B cell (primary cell): ENCODE results near the gene NECTIN1. TPM values are rescaled to one million over a fixed set of nuclear protein-coding genes. Genes with fewer than 3 reads are reported as not detected.

Experiments used
- ATAC-seq: fragments of 200-7000 bp; cut with Tn5 transposase; one replicate; pipeline ENCODE4 v1.10.0; 2021; ENCODE audit warnings: low read depth, mild to moderate bottlenecking, moderate number of reproducible peaks, moderate library complexity
- CTCF ChIA-PET: fragments of 350-600 bp; sonication (Branson Sonifier 250); formaldehyde crosslinking; loops from one replicate; lab custom pipeline; 2021; ENCODE audit warnings: antibody characterized with exemption, inconsistent platforms; lab: Charles Lee
- POLR2A ChIA-PET: fragments of 350-600 bp; sonication (Branson Sonifier 250); formaldehyde crosslinking; loops from one replicate; lab custom pipeline; 2021; ENCODE audit warnings: antibody characterized with exemption; lab: Charles Lee
- DNase-seq: peaks from one replicate; pipeline ENCODE4 v3.0.0; 2013
- H2AFZ ChIP-seq: 2 replicates; pipeline ENCODE4 v1.6.1; 2012; ENCODE audit warnings: mild to moderate bottlenecking, low read depth, low read length; ENCODE audit not compliant: insufficient read depth, poor library complexity, severe bottlenecking
- H3K27ac ChIP-seq, 2 donors: 1 replicate in 1 of 2; 2 replicates in 1 of 2; pipeline ENCODE4 v1.5.1; 2012 to 2013; ENCODE audit warnings: low read length in 2 of 2, mild to moderate bottlenecking in 2 of 2, moderate library complexity in 1 of 2
- H3K27me3 ChIP-seq, 4 experiments: fragments of 200-600 bp in 1 of 4; sonication (generic) in 1 of 4; replicated peaks in 1 of 4; 1 replicate in 2 of 4; 2 replicates in 2 of 4; pipeline versions ENCODE4 v1.6.1 to v1.7.0; 2013 to 2016; ENCODE audit warnings: low read length in 3 of 4, mild to moderate bottlenecking in 2 of 4, mixed read lengths in 1 of 4, moderate library complexity in 1 of 4; ENCODE audit not compliant: insufficient read depth in 4 of 4, control insufficient read depth in 3 of 4; ENCODE audit errors: control extremely low read depth in 1 of 4
- H3K36me3 ChIP-seq, 2 experiments: replicated peaks in 1 of 2; 1 replicate in 1 of 2; 2 replicates in 1 of 2; pipeline versions ENCODE4 v1.6.1 to v1.7.1; 2013; ENCODE audit warnings: low read length in 1 of 2; ENCODE audit not compliant: insufficient read depth in 2 of 2, control insufficient read depth in 1 of 2; ENCODE audit errors: control extremely low read depth in 1 of 2, extremely low read depth in 1 of 2
- H3K4me1 ChIP-seq, 2 donors: fragments of 200-600 bp in 1 of 2; sonication (generic) in 1 of 2; 1 replicate in 1 of 2; 2 replicates in 1 of 2; pipeline versions ENCODE4 v1.5.1 to v1.6.1; 2013 to 2017; ENCODE audit warnings: low read length in 2 of 2; ENCODE audit not compliant: control insufficient read depth in 2 of 2, insufficient read depth in 2 of 2
- H3K4me2 ChIP-seq: replicated peaks from 2 replicates; pipeline ENCODE3; 2012; ENCODE audit warnings: mild to moderate bottlenecking, low read depth, low read length; ENCODE audit not compliant: poor library complexity, severe bottlenecking
- H3K4me3 ChIP-seq, 5 experiments: fragments of 200-600 bp in 1 of 5; sonication (generic) in 1 of 5; 1 replicate in 3 of 5; 2 replicates in 2 of 5; pipeline versions ENCODE4 v1.5.1 to v1.7.0; 2011 to 2016; ENCODE audit warnings: low read length in 4 of 5, mild to moderate bottlenecking in 4 of 5, low read depth in 2 of 5, control low read depth in 1 of 5, moderate library complexity in 1 of 5; ENCODE audit not compliant: insufficient read depth in 1 of 5; ENCODE audit errors: control extremely low read depth in 1 of 5, extremely low read depth in 1 of 5
- H3K79me2 ChIP-seq: fragments of 200-600 bp; sonication (generic); one replicate; pipeline ENCODE4 v1.6.0; 2016; ENCODE audit warnings: low read length; ENCODE audit not compliant: control insufficient read depth, insufficient read depth
- H3K9ac ChIP-seq: fragments of 200-600 bp; sonication (generic); 2 replicates; pipeline ENCODE4 v1.6.1; 2017; ENCODE audit warnings: mild to moderate bottlenecking, low read length, moderate library complexity
- H3K9me3 ChIP-seq, 3 donors: one replicate each; pipeline versions ENCODE4 v1.6.1 to v1.7.1; 2013; ENCODE audit warnings: low read length in 2 of 3; ENCODE audit not compliant: control insufficient read depth in 2 of 3, insufficient read depth in 1 of 3; ENCODE audit errors: control extremely low read depth in 1 of 3
- H4K20me1 ChIP-seq: 2 replicates; pipeline ENCODE4 v1.6.0; 2012; ENCODE audit warnings: mild to moderate bottlenecking, low read length; ENCODE audit not compliant: insufficient read depth, control insufficient read depth, poor library complexity, severe bottlenecking
- H3K27ac Mint-ChIP-seq: one replicate; pipeline ENCODE4 v1.8.0; 2021; ENCODE audit warnings: mixed read lengths
- H3K27me3 Mint-ChIP-seq: one replicate; pipeline ENCODE4 v1.8.0; 2021; ENCODE audit warnings: mixed read lengths
- H3K4me1 Mint-ChIP-seq: one replicate; pipeline ENCODE4 v1.8.0; 2021; ENCODE audit warnings: mixed read lengths
- H3K4me3 Mint-ChIP-seq: one replicate; pipeline ENCODE4 v1.8.0; 2021; ENCODE audit warnings: mixed read lengths
- H3K9me3 Mint-ChIP-seq: one replicate; pipeline ENCODE4 v1.8.0; 2022; ENCODE audit warnings: mixed read lengths; ENCODE audit not compliant: insufficient read depth
- EZH2 ChIP-seq: IDR thresholded peaks from 2 replicates; pipeline ENCODE4 v1.6.1; 2012; ENCODE audit warnings: borderline replicate concordance, low read depth, mild to moderate bottlenecking, moderate library complexity, low read length; ENCODE audit not compliant: insufficient read depth, poor library complexity, severe bottlenecking
- WGBS: methylation state at CpG from one replicate; pipeline ENCODE4 v1.1.5; 2013; ENCODE audit warnings: missing lambda C conversion rate; ENCODE audit not compliant: insufficient coverage; 5-methylcytosine and 5-hydroxymethylcytosine counted together
- intact Hi-C: fragments of 100-400 bp; cut with micrococcal nuclease; formaldehyde crosslinking; loops from one replicate; pipeline ENCODE4 v1.10.0; 2022
- polyA plus RNA-seq: library from polyadenylated mRNA; depleted of rRNA; stranded (reverse); fragments of >200 nt; gene quantifications from 2 replicates; pipeline ENCODE4 v1.2.3, GENCODE V29; 2012
- total RNA-seq, 2 donors: library from RNA; stranded (reverse); fragments of 120-200 nt in 1 of 2; gene quantifications; 1 replicate in 1 of 2; 2 replicates in 1 of 2; pipeline versions ENCODE4 v1.2.3 to v1.2.4, GENCODE V29; 2013 to 2022
- TF ChIP-seq, protein P1 (sequence below): fragments of 200-600 bp; IDR thresholded peaks from one replicate; pipeline ENCODE4 v1.8.0; 2022; ENCODE audit warnings: antibody characterized with exemption, mild to moderate bottlenecking

NECTIN1 gene
- total and polyA plus RNA-seq, 2 donors (not counting 1 experiment from before 2014, with no cell fraction given): 2.1 to 3.9 TPM

DNA sequence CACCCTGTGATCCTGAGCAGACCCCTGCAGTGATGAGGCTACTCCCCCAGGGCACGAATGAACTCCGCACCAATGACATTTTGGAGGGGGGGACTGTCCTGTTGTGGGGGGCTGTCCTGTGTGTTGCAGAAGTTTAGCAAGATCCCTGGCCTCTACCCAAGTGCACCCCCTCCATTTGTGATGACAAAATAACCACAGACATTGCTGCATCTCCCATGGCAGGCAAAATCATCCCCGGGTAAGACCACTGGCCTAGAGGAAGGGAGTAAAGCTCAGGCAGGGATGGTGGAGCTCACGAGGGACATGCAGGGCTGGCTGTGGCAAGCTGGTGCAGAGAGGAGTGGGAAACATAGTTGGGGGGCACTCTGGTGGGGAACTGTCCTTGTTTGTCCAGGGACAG is 40.6 kb downstream of the NECTIN1 start:
- Histone ChIP-seq H4K20me1 (no peaks in the 10 kb centered on the region), H3K79me2 (no peaks in the 10 kb centered on the region), H3K9me3 (no peaks in the 10 kb centered on the region), H3K36me3 (no peaks in the 10 kb centered on the region), H2AFZ (no peak overlapping the region), H3K4me1 (no peaks in the 10 kb centered on the region), H3K9ac (no peak overlapping the region), H3K27me3 (no peaks in the 10 kb centered on the region), H3K4me3 (no peak overlapping the region), H3K27ac (no peak overlapping the region), H3K4me2 (no peak overlapping the region)
- TF ChIP-seq, protein P1, sequence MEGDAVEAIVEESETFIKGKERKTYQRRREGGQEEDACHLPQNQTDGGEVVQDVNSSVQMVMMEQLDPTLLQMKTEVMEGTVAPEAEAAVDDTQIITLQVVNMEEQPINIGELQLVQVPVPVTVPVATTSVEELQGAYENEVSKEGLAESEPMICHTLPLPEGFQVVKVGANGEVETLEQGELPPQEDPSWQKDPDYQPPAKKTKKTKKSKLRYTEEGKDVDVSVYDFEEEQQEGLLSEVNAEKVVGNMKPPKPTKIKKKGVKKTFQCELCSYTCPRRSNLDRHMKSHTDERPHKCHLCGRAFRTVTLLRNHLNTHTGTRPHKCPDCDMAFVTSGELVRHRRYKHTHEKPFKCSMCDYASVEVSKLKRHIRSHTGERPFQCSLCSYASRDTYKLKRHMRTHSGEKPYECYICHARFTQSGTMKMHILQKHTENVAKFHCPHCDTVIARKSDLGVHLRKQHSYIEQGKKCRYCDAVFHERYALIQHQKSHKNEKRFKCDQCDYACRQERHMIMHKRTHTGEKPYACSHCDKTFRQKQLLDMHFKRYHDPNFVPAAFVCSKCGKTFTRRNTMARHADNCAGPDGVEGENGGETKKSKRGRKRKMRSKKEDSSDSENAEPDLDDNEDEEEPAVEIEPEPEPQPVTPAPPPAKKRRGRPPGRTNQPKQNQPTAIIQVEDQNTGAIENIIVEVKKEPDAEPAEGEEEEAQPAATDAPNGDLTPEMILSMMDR: no peak
- no peak for TF ChIP-seq EZH2
- ATAC-seq (no peak), DNase-seq (no peak)
- Mint-ChIP-seq H3K27ac (no peak overlapping the region), H3K4me1 (no peaks in the 10 kb centered on the region), H3K4me3 (no peak overlapping the region), H3K9me3 (no peaks in the 10 kb centered on the region), H3K27me3 (no peaks in the 10 kb centered on the region)
- intact Hi-C loops: no loop called here
- CTCF ChIA-PET: no interaction called here
- POLR2A ChIA-PET: no interaction called here
- 96% methylated on average over 2 of the region's 4 CpGs for whole genome bisulfite sequencing

DNA sequence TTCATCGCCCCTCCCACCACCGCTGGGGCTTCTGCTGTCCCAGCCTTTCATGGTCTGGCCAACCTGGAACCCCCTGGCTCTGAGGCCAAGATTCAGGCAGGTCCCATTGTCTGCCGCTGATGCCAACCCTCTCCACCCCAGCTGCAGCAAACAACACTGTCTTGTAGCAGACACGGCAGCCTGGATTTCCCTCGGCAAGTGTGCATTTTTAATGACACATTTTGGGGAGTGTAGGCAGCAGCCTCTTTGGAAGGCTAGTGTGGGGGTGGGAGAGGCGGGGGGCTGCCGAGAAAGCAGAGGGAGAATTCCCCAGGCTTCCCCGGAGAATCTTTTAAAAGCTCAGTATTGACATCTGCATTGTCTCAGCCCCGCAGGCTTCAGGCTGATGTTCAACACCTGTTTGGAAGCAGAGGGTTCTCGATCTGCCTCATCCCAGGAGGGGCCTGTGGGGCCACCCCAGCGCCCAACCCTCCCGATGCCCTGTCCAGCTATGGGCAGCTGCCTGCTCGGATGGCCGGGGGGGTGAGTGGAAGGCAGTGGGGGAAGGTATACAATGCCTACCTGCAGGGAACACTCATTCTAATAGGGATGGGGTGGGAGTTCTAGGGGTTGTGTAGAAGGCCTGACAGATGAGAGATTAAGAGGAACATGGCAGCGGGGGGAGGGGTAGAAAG is 41.5 kb downstream of the NECTIN1 start:
- Histone ChIP-seq H4K20me1 (no peaks in the 10 kb centered on the region), H3K4me2 (no peak overlapping the region), H3K9me3 (no peaks in the 10 kb centered on the region), H3K36me3 (no peaks in the 10 kb centered on the region), H3K27me3 (no peaks in the 10 kb centered on the region), H2AFZ (no peak overlapping the region), H3K79me2 (no peaks in the 10 kb centered on the region), H3K9ac (no peak overlapping the region), H3K4me3 (no peak overlapping the region), H3K27ac (no peak overlapping the region), H3K4me1 (no peaks in the 10 kb centered on the region)
- Mint-ChIP-seq H3K27me3 (no peaks in the 10 kb centered on the region), H3K4me1 (no peaks in the 10 kb centered on the region), H3K4me3 (no peak overlapping the region), H3K27ac (no peak overlapping the region), H3K9me3 (no peaks in the 10 kb centered on the region)
- ChIA-PET CTCF (interaction anchor here (1.1 kb wide), 1 partner anchor 22 kb away, joined by 3 read pairs; no protein-coding TSS in a partner anchor), POLR2A (no interaction called here)
- TF ChIP-seq, protein P1: no peak
- TF ChIP-seq EZH2: no peak
- intact Hi-C loops: no loop called here
- DNase-seq (no peak), ATAC-seq (no peak)
- 93% methylated on average over 15 of the region's 15 CpGs for WGBS
